K562 (cell line): Measurements from ENCODE around the gene MCCD1. TPM values are rescaled to one million over a fixed set of nuclear protein-coding genes. Genes with fewer than 3 reads are reported as not detected.

ENCODE experiments used
- CREBBP ChIP-seq: IDR thresholded peaks from one replicate; pipeline ENCODE4 v1.6.1; 2012; ENCODE audit warnings: low read depth, mild to moderate bottlenecking, control low read depth, inconsistent platforms, low read length
- GABPB2 ChIP-seq: fragments of 250-450 bp; sonication (Bioruptor Pico); conservative IDR thresholded peaks from 2 replicates; pipeline ENCODE4 v1.5.1; 2021; ENCODE audit warnings: mild to moderate bottlenecking
- HDAC6 ChIP-seq: IDR thresholded peaks from 2 replicates; pipeline ENCODE4 v1.6.1; 2012; ENCODE audit warnings: low read depth, mild to moderate bottlenecking, control low read depth, inconsistent platforms, low read length, moderate library complexity
- HDGF ChIP-seq: fragments of 450-650 bp; IDR thresholded peaks from 2 replicates; pipeline ENCODE4 v1.6.1; 2016
- NR1H2 ChIP-seq: sonication (generic); formaldehyde crosslinking; IDR thresholded peaks from 2 replicates; pipeline ENCODE4 v1.4.0; 2020; ENCODE audit warnings: mild to moderate bottlenecking, missing genetic modification reagents
- TCFL5 ChIP-seq: fragments of 250-450 bp; sonication (Bioruptor Pico); conservative IDR thresholded peaks from 2 replicates; pipeline ENCODE4 v1.6.1; 2021; ENCODE audit warnings: mild to moderate bottlenecking, moderate library complexity, matching md5 sums
- ZKSCAN8 ChIP-seq: fragments of 200-800 bp; sonication (Bioruptor generic); IDR thresholded peaks from 2 replicates; pipeline ENCODE4 v1.6.1; 2016; ENCODE audit warnings: missing genetic modification characterization, missing compliant biosample characterization
- ZNF146 ChIP-seq: IDR thresholded peaks from one replicate; pipeline ENCODE4 v1.6.1; 2018; ENCODE audit warnings: missing compliant biosample characterization; ENCODE audit not compliant: unreplicated experiment
- ZNF311 ChIP-seq: fragments of 250-450 bp; sonication (Bioruptor Pico); IDR thresholded peaks from 2 replicates; pipeline ENCODE4 v1.4.0; 2020; ENCODE audit warnings: mild to moderate bottlenecking, moderate library complexity
- ZNF780A ChIP-seq: fragments of 250-450 bp; sonication (Bioruptor Pico); IDR thresholded peaks from 2 replicates; pipeline ENCODE4 v1.5.0; 2021; ENCODE audit warnings: mild to moderate bottlenecking
- polyA plus RNA-seq, 8 experiments: library from polyadenylated mRNA; depleted of rRNA in 4 of 8; stranded (reverse) in 5 of 8; unstranded in 3 of 8; fragments of >200 nt; fragmentation: Nextera tagmentation in 2 of 8; fragmentation: Illumina TruSeq in 1 of 8; extraction: Ambion mirVana in 2 of 8; extraction: Trizol in 1 of 8; gene quantifications; 2 replicates each; pipeline versions ENCODE4 v1.2.1 to v1.2.3, GENCODE V29; 2011 to 2014; ENCODE audit warnings: inconsistent platforms in 1 of 8, missing spikeins in 1 of 8
- total RNA-seq, 7 experiments: library from RNA; depleted of rRNA in 6 of 7; stranded (reverse); fragments of >200 nt in 6 of 7; fragmentation: Illumina TruSeq in 2 of 7; extraction: Trizol in 2 of 7; gene quantifications; 2 replicates each; pipeline versions ENCODE4 v1.2.1 to v1.2.3, GENCODE V29; 2011 to 2021; ENCODE audit warnings: low replicate concordance in 1 of 7
- TF ChIP-seq, protein P1 (sequence below): fragments of 450-650 bp; IDR thresholded peaks from 2 replicates; pipeline ENCODE4 v1.7.0; 2016; ENCODE audit warnings: borderline replicate concordance
- TF ChIP-seq, protein P2 (sequence below): sonication (generic); formaldehyde crosslinking; IDR thresholded peaks from 2 replicates; pipeline ENCODE4 v1.8.1; 2023; ENCODE audit warnings: mild to moderate bottlenecking, missing genetic modification reagents, moderate library complexity
- TF ChIP-seq, protein P3 (sequence below): fragments of 200-400 bp; formaldehyde crosslinking; IDR thresholded peaks from 2 replicates; pipeline ENCODE4 v1.6.1; 2017; ENCODE audit warnings: mild to moderate bottlenecking, low read depth, low read length, moderate library complexity
- TF ChIP-seq, protein P4 (sequence below), 2 experiments: fragments of 450-650 bp; IDR thresholded peaks; 2 replicates each; pipeline ENCODE4 v1.6.1; 2018; ENCODE audit warnings: mild to moderate bottlenecking in 2 of 2, low read depth in 1 of 2; ENCODE audit not compliant: partially characterized antibody in 2 of 2
- TF ChIP-seq, protein P5 (sequence below): fragments of 250-450 bp; sonication (Bioruptor Pico); IDR thresholded peaks from 2 replicates; pipeline ENCODE4 v1.8.0; 2021; ENCODE audit warnings: moderate library complexity, mild to moderate bottlenecking, inconsistent platforms

The MCCD1 gene
- total and polyA plus RNA-seq, 9 of the 15 experiments (the other 6 are each of a cell fraction or from before 2014, with no cell fraction given) = not detected

DNA sequence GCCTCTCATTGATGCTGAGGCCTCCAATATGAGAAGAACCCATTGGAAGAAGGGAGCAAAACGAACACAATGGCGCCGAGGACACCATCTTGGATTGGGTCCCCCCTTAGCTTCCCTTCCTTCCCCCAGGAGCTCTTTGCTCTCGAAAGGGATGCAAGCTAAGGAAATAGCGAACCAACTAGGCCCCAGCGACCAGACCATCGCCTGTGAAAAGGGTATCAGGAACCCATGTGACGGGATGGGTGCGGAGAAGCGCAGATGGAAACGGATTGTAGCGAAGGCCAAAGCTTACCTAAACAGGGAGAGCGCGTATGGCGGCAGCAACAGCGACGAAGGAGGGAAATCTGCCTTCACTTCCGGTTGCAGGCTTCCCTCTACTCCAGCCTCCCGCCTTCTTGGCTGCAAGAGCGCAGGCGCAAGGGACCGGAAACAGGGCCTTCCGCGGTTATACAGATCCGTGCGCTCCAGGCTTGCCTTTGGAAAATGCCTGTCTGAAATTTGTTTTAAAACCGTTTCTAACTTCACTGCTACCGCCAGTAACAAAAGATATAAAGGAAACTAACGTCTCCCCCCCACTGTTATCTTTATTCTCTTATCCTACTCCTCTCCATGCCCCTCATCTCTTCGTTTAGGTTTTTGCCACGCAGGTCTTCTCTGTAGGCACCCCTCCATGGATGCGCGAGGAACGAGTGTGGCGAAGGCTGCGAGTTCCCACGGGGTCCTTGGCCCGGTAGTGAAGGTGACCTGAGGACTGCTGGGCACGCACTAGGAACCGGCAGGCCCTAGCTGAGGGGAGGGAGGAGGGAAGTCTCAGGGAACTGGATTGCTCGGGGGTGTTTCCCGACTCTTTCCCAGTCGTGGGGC lies 13.1 kb downstream of the MCCD1 start, which contains the start of gene DDX39B (continued):
- TF ChIP-seq, protein P1, sequence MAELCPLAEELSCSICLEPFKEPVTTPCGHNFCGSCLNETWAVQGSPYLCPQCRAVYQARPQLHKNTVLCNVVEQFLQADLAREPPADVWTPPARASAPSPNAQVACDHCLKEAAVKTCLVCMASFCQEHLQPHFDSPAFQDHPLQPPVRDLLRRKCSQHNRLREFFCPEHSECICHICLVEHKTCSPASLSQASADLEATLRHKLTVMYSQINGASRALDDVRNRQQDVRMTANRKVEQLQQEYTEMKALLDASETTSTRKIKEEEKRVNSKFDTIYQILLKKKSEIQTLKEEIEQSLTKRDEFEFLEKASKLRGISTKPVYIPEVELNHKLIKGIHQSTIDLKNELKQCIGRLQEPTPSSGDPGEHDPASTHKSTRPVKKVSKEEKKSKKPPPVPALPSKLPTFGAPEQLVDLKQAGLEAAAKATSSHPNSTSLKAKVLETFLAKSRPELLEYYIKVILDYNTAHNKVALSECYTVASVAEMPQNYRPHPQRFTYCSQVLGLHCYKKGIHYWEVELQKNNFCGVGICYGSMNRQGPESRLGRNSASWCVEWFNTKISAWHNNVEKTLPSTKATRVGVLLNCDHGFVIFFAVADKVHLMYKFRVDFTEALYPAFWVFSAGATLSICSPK = peak; percentile 94; the same call in 1 of the 2 replicates
- TF ChIP-seq, protein P2, sequence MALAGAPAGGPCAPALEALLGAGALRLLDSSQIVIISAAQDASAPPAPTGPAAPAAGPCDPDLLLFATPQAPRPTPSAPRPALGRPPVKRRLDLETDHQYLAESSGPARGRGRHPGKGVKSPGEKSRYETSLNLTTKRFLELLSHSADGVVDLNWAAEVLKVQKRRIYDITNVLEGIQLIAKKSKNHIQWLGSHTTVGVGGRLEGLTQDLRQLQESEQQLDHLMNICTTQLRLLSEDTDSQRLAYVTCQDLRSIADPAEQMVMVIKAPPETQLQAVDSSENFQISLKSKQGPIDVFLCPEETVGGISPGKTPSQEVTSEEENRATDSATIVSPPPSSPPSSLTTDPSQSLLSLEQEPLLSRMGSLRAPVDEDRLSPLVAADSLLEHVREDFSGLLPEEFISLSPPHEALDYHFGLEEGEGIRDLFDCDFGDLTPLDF = peak; percentile 82; the same call in 1 of the 2 replicates
- no peak for TF ChIP-seq CREBBP
- no peak for TF ChIP-seq ZNF311
- no peak for TF ChIP-seq ZKSCAN8 (CRISPR knock-in tag)
- TF ChIP-seq ZNF780A (CRISPR knock-in tag) = no peak
- TF ChIP-seq NR1H2 (CRISPR knock-in tag) = peak; percentile 94; the same call in 1 of the 2 replicates
- TF ChIP-seq ZNF146 (CRISPR knock-in tag) = no peak
- no peak for TF ChIP-seq HDGF
- no peak for TF ChIP-seq HDAC6
- TF ChIP-seq, protein P3, sequence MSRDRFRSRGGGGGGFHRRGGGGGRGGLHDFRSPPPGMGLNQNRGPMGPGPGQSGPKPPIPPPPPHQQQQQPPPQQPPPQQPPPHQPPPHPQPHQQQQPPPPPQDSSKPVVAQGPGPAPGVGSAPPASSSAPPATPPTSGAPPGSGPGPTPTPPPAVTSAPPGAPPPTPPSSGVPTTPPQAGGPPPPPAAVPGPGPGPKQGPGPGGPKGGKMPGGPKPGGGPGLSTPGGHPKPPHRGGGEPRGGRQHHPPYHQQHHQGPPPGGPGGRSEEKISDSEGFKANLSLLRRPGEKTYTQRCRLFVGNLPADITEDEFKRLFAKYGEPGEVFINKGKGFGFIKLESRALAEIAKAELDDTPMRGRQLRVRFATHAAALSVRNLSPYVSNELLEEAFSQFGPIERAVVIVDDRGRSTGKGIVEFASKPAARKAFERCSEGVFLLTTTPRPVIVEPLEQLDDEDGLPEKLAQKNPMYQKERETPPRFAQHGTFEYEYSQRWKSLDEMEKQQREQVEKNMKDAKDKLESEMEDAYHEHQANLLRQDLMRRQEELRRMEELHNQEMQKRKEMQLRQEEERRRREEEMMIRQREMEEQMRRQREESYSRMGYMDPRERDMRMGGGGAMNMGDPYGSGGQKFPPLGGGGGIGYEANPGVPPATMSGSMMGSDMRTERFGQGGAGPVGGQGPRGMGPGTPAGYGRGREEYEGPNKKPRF = no peak
- TF ChIP-seq TCFL5 (CRISPR knock-in tag) = no peak; the same call in 1 of the 2 replicates
- no peak for TF ChIP-seq GABPB2 (CRISPR knock-in tag)
- TF ChIP-seq, protein P4, sequence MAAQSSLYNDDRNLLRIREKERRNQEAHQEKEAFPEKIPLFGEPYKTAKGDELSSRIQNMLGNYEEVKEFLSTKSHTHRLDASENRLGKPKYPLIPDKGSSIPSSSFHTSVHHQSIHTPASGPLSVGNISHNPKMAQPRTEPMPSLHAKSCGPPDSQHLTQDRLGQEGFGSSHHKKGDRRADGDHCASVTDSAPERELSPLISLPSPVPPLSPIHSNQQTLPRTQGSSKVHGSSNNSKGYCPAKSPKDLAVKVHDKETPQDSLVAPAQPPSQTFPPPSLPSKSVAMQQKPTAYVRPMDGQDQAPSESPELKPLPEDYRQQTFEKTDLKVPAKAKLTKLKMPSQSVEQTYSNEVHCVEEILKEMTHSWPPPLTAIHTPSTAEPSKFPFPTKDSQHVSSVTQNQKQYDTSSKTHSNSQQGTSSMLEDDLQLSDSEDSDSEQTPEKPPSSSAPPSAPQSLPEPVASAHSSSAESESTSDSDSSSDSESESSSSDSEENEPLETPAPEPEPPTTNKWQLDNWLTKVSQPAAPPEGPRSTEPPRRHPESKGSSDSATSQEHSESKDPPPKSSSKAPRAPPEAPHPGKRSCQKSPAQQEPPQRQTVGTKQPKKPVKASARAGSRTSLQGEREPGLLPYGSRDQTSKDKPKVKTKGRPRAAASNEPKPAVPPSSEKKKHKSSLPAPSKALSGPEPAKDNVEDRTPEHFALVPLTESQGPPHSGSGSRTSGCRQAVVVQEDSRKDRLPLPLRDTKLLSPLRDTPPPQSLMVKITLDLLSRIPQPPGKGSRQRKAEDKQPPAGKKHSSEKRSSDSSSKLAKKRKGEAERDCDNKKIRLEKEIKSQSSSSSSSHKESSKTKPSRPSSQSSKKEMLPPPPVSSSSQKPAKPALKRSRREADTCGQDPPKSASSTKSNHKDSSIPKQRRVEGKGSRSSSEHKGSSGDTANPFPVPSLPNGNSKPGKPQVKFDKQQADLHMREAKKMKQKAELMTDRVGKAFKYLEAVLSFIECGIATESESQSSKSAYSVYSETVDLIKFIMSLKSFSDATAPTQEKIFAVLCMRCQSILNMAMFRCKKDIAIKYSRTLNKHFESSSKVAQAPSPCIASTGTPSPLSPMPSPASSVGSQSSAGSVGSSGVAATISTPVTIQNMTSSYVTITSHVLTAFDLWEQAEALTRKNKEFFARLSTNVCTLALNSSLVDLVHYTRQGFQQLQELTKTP (IDR thresholded peaks at IDR 0.05; ENCODE audit: low read depth in 1 of 2, partially characterized antibody in 2 of 2) = peak; percentile 74 to 92
- TF ChIP-seq, protein P5, sequence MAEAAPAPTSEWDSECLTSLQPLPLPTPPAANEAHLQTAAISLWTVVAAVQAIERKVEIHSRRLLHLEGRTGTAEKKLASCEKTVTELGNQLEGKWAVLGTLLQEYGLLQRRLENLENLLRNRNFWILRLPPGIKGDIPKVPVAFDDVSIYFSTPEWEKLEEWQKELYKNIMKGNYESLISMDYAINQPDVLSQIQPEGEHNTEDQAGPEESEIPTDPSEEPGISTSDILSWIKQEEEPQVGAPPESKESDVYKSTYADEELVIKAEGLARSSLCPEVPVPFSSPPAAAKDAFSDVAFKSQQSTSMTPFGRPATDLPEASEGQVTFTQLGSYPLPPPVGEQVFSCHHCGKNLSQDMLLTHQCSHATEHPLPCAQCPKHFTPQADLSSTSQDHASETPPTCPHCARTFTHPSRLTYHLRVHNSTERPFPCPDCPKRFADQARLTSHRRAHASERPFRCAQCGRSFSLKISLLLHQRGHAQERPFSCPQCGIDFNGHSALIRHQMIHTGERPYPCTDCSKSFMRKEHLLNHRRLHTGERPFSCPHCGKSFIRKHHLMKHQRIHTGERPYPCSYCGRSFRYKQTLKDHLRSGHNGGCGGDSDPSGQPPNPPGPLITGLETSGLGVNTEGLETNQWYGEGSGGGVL (CRISPR knock-in tag) = no peak
